Stimulated activated naive CD4-positive, alpha-beta T cell (primary cell): Measurements from ENCODE around the gene KIAA1328.
"Not testable (repeated sequence)": the region's sequence is repeated elsewhere in the genome, so short reads cannot be mapped to it uniquely, and the experiment has no call there.

ENCODE experiments used
- DNase-seq, 6 experiments: peaks; one replicate each; lab custom pipeline; 2025; lab: John Stamatoyannopoulos, UW

Gene KIAA1328

DNA sequence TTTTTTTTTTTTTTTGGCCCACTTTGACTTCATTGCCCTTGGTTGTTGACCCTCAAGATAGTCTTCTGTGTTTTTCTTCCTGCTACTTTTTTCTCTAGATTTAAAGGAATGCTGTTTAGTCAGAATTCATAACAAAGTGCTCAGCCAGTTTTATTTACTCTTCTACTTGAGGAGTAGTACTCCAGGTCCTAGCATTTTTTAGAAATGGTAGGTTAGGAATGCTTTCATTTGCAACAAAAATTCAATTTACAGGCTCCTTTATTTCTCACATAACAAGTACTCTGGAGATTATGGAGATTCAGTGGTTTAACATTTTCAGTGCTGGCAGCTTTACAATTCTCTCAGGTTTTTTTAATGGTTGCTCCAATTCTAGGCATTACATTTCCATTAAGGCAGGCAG is 58.2 kb downstream of the KIAA1328 start:
- DNase-seq, result no peak

DNA sequence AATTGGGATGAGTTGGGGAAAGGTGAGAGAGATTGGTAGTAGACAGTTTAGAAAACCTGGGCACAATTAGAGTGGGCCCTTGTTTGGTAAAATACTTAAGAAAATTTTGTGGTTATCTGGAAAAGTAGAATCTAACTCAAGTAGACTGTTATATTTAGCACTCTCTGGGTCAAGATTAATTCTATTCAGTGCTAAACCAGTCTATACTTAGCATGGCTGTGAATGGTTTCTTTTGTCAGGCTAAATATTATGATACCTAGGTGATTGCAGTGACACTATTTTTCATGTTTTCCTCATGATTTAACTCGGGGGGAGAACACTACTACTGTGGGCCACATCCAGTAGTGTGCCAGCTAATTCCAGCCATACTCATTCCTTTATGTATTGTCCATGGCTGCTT is 58.9 kb downstream of the KIAA1328 start:
- DNase-seq, result no peak

DNA sequence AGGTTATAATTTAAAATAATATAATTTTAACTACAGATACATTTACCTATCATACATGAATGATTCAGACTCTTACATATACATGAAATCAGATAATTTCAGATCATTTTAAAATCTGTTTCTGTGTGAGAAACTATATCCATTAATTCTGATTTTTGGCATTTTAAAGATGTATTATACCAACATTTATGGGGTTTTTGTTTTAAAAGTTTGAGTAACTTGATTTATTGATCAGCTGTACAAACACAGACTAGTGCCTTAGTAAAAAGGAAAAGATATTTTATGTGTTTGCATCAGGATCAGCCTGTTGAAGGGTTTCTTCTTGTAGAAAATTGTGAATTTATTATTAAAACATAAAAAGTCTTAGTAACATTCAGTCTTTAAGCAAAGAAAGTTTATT is 59.9 kb downstream of the KIAA1328 start:
- DNase-seq, result no peak

DNA sequence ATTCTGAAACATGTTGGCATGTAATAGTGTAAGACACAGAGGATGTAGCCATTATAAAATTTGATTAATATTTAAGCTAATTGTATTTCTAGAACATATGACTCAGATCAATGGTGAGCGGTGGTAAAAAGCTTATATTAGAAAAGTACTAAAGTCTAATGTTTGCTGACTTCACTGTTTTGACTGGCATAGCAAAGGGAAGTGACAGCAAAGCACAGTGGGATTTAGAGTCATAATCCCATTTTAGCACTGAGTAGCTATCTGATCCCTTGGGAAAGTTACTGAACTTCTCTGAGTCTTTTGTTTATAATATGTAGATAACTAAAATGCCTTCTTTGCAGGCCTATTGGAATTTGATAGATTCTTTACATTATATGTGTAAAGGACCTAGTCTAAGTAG is 60.4 kb downstream of the KIAA1328 start:
- no peak for DNase-seq

DNA sequence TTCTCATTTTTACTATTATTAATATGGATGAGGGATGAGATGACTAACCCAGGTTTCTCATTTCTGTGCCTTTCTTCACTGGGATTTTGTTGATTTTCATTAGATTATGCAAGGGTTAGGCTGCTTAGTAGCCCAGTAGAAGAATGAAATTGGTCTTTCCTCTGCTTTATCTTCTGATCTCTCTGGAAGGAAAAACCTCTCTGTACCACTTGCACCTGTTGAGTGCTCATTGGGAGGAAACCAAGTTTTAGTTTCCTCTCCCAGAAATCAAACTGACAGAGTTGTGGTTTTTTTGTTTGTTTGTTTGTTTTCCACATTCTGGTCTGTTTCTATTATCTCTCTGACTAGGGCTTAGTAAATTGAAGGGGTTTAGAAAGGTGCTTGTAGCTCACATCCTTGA is 60.8 kb downstream of the KIAA1328 start:
- no peak for DNase-seq

DNA sequence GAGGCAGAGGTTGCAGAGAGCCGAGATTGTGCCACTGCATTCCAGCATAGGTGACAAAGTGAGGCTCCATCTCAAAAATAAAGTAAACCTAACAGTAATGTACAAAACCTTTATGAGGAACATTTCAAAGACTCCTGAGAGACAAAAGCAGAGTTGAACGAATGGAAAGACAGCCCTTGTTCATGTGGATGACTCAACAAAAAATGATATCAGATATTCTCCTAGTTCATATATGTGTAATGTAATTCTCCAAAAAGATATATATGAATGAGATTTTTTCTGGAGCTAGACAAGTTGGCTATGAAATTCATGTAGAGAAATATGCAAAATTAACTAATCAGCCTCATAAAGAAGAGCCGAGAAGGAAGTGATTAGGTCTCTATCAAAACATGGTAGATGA is 61.7 kb downstream of the KIAA1328 start:
- DNase-seq, result no peak

DNA sequence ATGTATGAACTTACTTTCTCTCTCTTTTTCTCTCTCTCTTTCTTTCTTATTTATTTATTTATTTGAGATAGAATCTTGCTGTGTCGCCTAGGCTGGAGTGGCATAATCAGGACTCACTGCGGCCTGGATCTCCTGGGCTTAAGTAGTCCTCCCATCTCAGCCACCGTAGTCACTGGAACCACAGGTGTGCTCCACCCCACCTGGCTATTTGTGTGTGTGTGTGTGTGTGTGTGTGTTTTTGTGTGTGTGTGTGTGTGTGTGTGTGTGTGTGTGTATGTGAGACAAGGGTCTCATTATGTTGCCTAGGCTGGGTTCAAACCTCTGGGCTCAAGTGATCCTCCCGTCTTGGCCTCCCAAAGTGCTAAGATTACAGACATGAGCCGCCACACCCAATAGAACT is 64.3 kb downstream of the KIAA1328 start:
- DNase-seq, result no peak

DNA sequence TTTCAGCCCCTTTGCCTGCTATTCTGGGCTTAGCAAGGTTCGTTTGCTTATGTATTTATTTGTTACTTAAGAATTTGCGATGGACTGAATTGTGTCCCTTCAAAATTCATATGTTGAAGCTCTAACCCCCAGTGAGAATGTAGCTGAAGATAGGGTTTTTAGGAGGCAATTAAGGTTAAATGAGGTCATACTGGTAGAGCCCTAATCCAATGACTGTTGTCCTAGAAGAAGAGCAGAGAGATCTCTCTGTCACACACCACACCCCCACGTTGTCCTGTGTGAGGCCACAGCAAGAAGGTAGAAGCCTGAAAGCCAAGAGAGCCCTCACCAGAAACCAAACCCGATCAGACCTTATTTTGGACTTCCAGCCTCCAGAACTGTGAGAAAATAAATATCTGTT is 66.7 kb downstream of the KIAA1328 start:
- DNase-seq, result no peak

DNA sequence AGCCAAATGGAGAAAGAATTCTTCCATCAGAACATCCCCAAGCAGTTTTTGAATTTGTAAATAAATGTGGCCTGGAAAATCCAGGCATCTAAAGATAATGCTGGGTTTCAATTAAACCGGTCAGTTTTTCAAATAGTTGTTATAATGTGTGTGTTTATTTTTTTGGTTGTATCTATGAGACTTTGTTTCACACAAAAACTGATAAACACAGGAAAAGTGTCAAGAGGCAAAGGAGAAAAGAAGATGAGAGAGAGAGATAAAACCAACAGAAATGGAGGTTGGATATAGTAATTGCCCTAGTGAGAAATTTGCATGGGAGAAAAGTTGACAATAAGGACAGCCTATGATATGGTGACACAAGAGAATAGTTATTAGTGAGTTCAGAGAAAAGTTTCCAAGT is 68.3 kb downstream of the KIAA1328 start:
- no peak for DNase-seq

DNA sequence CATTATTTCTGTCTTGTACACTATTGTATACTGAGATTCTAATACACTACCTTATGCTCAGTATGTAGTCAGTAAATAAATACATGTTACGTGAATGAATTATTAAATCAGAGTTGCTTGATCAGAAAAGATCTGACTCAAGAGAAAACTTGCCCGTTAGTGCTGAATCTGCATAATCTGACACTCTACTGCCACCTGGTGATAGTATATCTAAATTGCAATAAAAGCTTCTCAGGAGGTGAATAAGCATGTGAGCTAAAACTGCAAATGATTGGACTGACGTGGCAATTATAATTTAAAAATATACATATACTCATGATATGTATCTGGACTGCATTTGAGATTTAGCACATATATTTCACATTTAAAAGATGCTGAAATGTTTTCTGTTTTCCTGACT is 70.4 kb downstream of the KIAA1328 start:
- DNase-seq, result no peak

DNA sequence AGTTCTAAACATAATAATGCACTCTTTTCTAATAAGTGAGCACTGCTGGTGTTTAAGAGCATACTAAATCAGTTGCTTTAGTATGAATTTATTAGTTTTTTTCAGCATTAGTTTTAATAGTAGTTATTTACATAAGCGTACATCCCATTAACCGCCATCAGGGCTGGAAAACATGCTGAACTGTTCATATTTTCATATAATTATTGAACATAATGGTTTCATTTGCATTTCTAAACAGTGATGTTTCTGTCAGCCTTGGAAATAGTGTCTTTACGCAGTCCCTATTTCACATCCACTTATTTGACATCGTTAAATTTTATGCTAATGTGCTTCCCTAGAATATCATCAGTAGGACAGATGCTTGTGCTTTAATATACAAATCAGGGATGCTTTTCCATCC is 71.5 kb downstream of the KIAA1328 start:
- DNase-seq, result no peak

DNA sequence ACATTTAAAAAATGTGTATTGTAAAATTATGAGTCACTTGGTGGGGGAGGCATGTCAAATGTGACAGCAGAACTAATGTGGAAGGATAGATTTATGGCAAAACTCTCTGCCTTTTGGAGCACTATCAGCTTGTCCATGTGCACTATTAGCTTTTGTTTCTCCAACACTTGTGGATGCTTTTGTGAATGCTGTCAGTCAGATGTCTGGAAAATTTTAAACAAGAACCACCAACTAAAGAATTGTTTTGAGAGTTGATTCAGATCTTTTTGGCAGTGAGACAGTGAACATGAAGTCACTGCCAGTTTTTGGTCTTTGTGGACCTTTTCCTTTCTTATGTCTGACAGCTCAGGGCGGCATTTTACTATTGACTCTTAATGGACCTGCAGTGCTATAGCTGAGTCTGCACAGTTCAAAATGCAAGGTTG is 72.4 kb downstream of the KIAA1328 start:
- no peak for DNase-seq

DNA sequence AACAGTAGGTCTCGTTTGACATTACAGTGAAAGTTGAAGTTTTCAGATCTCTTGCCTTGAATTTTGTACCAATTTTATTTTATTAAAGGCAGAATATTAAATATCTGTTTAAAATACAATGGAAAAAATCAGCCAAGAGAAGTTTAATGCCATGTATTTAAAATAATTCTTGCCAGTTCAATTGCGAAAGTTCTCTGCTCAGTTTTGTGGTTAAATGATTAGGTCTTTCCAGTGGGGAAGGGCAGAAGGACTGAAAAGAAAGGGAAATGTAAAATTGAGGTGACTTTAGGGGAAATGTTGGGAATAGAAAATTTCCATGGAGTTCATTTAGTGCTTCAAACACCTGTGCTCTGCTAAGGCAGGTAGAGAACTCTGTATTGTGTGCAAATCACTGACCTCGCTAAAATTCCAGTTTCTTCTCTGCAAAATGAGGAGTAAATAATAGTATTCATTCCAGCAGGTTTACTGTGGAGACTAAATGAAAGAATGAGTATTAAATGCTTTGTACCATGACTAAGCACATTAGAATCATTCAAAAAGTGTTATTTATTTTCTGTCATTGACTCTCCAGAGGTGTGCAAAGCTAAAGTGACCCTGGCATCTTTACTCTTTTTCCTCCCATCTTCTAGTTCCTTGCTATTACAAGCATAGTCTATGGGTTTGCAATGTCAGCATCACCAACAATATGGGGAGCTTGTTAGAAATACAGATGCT is 74.4 kb downstream of the KIAA1328 start:
- no peak for DNase-seq

DNA sequence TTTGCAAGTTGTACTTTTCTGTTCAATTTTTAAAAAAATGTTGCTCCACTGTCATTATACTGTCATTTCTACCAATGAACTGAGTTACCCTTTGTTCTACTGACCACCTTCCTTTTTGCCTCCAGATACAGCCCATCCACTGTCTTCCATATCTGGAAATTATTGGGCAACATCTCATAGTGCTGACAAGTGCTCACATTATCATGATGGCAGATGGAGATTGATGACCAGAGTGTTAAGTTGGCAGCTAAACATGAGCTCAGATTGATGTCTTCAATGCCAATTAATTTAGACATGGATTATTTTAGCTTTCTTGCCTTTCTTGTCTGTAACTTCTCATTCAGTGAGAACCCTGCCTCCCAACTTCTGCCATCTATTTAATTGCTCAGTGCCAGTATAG is 76.6 kb downstream of the KIAA1328 start:
- no peak for DNase-seq

DNA sequence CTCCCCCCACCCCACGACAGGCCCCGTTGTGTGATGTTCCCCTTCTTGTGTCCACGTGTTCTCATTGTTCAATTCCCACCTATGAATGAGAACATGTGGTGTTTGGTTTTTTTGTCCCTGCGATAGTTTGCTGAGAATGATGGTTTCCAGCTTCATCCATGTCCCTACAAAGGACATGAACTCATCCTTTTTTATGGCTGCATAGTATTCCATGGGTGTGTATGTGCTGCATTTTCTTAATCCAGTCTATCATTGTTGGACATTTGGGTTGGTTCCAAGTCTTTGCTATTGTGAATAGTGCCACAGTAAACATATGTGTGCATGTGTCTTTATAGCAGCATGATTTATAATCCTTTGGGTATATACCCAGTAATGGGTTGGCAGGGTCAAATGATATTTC is 80.4 kb downstream of the KIAA1328 start:
- DNase-seq, result not testable (repeated sequence)

DNA sequence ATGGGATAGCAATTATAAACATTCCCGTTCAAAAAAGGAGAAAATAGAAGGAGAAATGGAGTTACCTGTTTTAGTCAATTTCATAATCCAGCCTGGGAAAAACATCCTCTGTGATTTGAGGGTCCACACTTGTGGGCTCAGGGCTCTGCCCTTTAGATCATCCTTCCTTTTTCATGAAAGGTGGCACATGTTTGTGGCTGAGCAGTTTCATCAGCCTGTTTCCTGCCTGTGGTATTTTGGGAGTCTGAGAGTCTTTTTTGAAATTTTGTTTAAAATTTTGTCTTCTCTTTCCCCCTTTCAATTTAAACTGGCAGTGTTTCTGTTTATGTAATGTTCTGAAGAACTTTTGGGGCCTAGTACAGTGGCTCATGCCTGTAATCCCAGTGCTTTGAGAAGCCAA is 84.0 kb downstream of the KIAA1328 start:
- peak in 1 of 6 experiments; percentile 22 for DNase-seq

DNA sequence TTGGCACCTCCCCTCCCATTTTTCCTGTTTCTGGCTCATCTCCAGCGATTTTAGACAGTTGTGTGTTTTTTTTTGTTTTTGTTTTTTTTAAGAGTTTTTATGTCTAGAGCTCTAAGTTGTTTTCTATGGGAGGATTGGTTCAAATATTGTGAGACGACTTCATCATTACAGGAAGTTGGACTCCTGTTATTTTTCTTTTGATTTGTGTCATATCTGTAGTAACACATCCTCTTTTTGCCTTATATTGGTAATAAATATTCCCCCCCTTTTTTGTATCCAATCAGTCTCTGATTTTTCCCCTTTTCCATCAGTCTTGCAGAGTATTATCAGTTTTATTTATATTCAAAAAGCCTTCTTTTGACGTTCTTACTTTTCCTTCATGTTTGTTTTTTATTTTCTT is 89.0 kb downstream of the KIAA1328 start:
- no peak for DNase-seq

DNA sequence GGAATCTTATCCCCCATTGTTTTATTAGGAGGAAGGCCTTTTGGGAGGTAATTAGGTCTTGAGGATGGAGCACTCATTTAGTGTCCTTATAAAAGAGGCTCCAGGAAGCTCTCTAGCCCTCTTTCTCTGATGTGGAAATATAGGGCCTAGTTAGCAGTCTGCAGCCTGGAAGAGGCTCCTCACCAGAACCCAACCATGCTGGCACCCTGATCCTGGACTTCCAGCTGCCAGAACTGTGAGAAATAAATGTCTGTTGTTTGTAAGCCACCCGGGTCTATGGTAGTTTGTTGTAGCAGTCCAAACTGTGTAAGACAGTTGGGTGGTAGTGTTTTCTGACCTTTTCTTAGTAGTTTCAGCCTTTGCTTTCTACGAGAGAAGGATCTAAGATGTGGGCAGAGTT is 100.7 kb downstream of the KIAA1328 start:
- DNase-seq, result no peak

DNA sequence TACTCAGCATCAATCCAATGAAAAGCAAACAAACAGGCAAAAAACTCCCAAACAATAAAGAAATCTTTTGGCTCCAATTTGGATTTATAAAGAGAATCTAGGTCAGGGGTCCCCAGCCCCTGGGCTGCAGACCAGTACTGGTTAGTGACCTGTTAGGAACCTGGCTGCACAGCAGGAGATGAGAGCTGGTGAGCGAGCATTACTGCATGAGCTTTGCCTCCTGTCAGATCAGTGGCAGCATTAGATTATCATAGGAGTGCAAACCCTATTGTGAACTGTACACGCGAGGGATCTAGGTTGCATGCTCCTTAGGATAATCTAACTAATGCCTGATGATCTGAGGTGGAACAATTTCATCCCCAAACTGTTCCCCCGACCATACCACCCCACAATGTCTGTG is 102.2 kb downstream of the KIAA1328 start:
- no peak for DNase-seq

DNA sequence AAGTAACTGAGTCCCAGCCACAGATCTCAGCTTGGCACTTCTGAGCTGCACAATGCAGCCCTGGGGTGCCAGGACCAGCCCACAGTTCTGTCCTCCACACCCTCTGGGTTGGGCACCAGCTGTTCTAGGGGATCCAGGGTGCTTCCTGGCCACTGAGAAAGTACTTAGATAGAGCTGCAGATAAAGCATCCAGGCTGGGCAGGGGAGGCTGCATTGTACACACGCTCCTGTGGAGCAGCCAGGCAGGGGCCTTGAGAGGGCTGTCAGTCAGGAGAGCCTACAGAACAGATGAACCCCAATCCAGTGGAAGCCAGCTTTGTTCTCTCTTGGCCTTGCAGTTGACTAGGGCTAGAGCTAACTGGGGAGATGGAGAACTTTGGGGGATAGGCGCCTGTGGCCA is 104.6 kb downstream of the KIAA1328 start:
- DNase-seq, result no peak

DNA sequence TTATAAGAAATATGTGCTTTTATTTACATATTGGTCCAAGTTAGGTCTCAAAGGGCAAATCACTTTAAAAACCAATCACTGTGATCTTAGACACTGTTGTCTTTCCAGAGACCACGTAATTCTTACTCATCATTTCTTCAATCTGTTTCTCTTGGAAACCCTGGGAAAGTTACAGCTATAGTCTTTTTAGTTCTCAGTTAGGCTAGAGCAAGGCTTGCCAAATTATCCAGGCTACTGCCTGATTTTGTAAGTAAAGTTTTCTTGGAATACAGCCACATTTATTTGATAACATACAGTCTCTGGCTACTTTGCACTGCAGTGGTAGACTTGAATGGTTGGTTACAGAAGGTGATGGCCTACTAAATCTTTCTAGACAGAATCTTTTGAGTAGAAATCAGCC is 106.0 kb downstream of the KIAA1328 start:
- no peak for DNase-seq

DNA sequence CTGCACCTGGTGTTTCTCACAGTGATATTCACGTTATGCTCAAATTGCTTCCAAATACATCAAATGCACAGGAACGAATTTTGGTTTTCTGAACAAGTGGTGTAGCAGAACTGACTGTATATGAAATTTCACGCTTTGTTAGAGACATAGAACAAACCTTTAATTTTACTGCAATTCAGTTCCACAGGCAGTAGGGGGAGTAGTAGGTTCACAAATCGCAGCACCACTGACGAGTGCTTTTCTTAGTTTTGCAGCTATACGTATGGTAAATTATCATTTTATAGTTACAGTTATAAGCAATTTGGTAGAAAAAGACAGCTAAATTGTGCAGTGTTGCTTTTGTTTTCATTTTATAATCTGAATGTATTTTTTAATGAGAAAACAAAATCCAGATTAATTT is 113.3 kb downstream of the KIAA1328 start:
- peak in 1 of 6 experiments; percentile 1 for DNase-seq

DNA sequence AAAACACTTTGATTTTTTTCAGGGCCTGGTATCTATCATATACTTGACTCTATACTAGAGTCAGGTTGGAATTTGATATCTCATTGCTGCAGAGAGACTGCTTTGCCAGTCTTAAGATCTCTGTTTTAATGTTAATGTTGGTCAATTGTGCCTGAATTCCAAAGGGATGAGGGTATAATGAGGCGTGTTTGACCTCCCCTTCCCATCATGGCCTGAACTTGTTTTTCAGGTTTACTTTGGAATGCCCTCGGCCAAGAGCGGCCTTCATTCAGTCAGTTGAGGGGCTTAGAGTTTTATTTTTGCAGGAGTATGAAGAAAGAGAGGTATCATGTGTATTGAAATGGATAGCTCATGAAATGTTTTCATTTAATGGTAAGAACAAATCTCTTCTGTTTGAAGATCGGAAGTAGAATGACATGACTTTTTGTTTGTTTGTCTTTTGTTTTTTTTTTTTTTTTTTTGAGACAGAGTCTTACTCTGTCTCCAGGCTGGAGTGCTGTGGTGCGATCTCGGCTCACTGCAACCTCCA is 119.0 kb downstream of the KIAA1328 start:
- no peak for DNase-seq

DNA sequence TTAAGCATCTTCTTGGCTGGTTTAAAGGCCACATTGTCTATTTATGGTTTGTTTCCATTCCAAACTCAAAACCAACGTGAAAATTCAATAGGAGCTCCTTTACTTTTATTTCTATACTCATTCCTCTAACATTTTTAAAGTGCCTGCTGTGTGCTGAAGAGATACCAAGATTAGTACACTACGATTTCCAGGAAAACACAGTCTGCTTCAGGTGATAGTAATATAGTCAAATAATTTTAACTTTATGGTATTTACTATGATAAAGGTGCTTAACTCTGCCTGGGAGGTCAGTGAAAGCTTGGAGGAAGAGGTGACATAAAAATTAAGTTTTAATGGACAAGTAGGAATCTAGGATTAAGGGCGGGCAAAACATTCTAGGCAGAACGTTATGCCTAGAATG is 121.4 kb downstream of the KIAA1328 start:
- no peak for DNase-seq
